Fibroblast of skin of scalp (primary cell): Measurements from ENCODE around the gene CAMSAP3.

Source experiments
- DNase-seq: peaks from one replicate; pipeline ENCODE4 v3.0.0-alpha.2; 2013

CAMSAP3 gene

DNA sequence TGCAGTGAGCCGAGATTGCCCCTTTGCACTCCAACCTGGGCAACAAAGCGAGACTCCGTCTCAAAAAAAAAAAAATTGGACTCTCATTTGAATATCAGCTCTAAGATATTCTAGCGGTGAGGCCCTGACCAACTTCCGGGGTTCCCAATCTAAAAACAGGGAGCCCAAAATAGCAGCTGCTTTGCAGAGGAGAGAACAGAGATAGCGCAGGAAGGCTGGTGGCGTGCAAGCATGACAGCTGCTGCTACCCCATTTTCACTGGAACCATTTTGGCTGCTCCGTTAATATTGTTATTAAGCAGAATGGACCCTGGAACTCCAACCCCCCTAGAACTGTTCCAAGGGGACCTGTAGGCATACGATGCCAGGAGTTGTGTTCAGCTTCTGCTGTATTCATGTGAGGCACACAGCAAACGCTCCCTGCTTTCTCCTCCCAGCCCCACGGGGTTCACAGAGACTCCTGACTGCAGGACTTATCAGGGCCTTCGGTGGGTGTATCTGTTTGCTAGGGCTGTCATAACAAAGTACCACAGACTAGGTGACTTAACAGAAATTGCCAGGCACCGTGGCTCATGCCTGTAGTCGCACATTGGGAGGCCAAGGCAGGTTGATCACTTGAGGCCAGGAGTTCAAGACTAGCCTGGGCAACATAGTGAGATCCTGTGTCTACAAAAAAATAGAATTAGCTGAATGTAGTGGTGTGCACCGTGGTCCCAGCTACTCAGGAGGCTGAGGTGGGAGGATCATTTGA lies 52.8 kb downstream of the CAMSAP3 start:
- DNase-seq: no peak

DNA sequence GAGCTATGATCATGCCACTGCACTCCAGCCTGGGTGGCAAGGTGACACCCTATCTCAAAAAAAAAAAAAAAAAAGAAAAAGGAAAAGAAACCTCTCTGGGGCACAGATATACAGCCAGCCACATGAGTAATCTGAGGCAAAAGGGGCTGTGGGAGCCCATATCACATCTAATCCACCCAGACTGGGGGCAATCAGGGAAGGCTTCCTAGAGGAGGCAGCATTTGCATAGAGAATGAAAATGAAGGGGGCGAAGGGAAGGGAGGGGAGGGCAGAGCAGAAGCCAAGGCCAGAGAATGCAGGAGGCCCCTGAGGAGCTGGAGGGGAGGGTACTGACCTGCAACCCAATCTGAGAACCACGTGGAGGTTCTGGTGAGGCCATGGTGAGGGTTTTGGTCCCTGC lies 54.5 kb downstream of the CAMSAP3 start:
- DNase-seq: no peak

DNA sequence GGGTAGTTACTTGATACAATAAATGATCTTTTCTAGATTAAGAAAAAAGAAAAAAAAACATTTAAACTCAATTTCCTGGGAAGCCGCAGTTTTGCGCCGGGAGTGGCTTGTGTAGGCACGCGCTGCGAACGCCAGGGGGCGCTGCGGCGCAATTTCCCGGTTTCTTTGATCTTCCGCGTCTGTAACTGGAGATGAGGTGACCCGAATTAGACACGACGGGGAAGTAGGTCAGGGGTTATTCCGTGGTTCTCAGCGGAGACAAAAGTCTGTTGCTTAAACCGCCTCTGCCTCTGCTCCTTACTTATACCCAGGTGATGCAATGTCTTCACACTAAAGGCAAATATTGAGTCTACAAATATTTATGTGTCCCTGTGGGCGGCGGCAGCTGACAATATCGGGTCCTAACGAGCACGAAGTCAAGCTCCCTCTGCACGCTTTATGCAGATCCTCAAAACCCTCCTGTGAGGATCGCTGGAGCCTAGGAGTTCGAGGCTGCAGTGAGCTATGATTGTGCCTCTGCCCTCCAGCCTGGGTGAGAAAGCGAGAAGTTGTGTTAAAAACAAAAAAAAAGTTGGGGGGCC lies 56.5 kb downstream of the CAMSAP3 start:
- DNase-seq: peak; percentile 68

- no peak for DNase-seq
These were observed 58.7 kb downstream of the CAMSAP3 start for GRCh38 chr19:7654401-7654800.

GRCh38 chr19:7655581-7655980 lies 59.9 kb downstream of the CAMSAP3 start:
- no peak for DNase-seq

GRCh38 chr19:7657131-7657751 lies 61.6 kb downstream of the CAMSAP3 start:
- no peak for DNase-seq

- no peak for DNase-seq
These were observed 62.6 kb downstream of the CAMSAP3 start for GRCh38 chr19:7658219-7658686.

DNA sequence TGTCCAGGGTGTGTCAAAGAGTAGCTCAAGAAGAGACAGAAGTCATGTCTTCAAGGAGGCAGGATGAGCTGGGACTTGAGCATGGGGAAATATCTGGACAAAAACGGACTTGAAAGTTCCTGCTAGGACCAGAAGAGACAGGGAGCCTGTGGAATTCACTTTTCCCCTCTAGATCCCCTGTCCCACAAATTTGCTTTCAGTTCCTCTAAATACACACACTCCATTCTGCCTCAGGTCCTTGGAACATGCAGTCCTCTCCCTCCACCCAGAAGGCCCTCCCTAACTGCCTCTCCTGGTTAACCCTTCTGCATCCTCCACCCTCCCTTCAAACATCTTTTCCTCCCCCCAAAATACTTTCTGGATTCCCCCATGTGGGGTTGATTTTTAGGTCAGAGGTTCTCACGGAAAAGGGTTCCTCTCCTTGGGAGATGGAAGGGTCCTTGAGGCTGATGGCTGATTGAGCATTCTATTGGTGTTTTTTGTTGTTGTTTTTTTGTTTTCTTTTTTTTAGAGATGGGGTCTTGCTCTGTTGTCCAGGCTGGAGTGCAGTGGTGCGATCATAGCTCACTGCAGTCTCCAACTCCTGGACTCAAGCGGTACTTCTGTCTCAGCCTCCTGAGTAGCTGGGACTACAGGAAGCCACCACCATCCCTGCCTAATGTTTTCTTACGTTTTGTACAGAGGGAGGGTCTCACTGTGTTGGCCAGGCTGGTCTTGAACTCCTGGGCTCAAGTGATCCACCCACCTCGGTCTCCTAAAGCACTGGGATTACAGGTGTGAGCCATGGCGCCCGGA lies 66.3 kb downstream of the CAMSAP3 start:
- DNase-seq: no peak

- DNase-seq: no peak
These were observed 67.0 kb downstream of the CAMSAP3 start for GRCh38 chr19:7662657-7663056.

GRCh38 chr19:7663706-7664105 lies 68.0 kb downstream of the CAMSAP3 start:
- no peak for DNase-seq

DNA sequence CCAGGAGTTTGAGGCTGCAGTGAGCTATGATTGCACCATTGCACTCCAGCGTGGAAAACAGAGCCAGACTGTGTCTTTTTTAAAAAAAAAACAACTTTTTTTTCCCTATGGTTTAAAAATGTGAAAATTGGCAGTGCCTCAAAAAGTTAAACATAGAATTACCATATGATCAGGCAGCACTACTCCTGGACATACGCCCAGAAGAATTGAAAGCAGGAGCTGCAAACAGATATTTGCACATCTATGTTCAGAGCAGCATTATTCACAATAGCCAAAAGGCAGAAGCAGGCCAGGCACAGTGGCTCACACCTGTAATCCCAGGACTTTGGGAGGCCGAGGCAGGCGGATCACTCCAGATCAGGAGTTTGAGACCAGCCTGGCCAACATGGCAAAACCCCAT lies 69.4 kb downstream of the CAMSAP3 start:
- DNase-seq: peak; percentile 61
